Measurements from ENCODE around the gene NYNRIN. TPM values are rescaled to one million over a fixed set of nuclear protein-coding genes. Genes with fewer than 3 reads are reported as not detected.

The NYNRIN gene
- total and polyA plus RNA-seq, 2 of the 8 experiments (the other 6 are each of a cell fraction or from before 2014, with no cell fraction given): 15.2 to 18.3 TPM

DNA sequence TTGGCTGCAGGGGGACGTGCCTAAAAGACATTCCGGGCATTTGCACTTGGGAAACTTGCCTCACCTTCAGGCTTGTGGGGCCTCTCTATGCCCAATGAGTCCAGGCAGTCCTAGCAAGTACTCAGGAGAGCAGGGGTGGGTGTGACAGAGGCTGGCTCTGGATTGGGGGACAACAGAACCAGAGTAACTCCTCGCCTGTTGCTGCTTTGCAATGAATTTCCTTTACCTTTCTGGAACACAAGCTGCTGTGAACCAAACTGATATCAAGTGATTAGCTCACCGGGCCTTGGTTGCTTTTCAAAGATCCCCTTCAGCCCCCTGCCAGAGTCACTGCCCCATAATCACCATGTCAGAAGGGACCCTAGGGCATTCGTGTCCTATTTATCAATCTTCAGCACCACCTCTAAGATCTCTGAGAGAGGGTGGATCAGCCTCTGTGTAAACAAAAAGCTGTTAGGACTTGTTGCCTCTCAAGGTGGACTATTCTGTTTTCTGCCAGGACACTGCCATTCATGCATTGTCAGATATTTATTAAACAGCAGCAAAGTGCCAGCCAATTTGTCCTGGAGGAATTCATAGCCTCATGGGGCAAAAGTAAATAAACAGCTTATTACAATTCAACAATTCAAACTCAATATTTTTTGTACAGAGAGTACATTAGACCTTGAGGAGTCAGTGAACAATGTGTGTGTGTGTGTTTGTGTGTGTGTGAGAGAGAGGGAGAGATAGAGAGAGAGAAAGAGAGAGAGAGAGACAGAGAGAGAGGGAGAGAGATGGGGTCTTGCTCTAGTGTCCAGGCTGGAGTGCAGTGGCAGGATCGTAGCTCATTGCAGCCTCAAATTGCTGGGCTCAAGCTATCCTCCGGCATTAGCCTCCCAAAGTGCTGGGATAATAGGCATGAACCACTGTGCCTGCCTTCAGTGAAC is 19.6 kb upstream of the NYNRIN start (continued):
- no peak for TF ChIP-seq CTCF (IDR thresholded peaks at IDR 0.05; ENCODE audit: control extremely low read depth in 1 of 3, insufficient read depth in 1 of 3, low read depth in 1 of 3, low read length in 3 of 3)
- no peak for TF ChIP-seq ASH2L (IDR thresholded peaks at IDR 0.05; ENCODE audit: low read length)
- no peak for TF ChIP-seq GTF2F1 (IDR thresholded peaks at IDR 0.05; ENCODE audit: borderline replicate concordance, low read depth, low read length)
- no peak for TF ChIP-seq TCF12 (IDR thresholded peaks at IDR 0.05; ENCODE audit: low read depth, low read length)
- TF ChIP-seq KDM4A (IDR thresholded peaks at IDR 0.05; ENCODE audit: low read depth, low read length, severe bottlenecking): no peak
- no peak for TF ChIP-seq TAF7 (optimal IDR thresholded peaks at IDR 0.05; ENCODE audit: borderline replicate concordance, low read depth, low read length)
- no peak for TF ChIP-seq CEBPB (IDR thresholded peaks at IDR 0.05; ENCODE audit: low read depth, low read length)
- no peak for TF ChIP-seq FOSL1 (IDR thresholded peaks at IDR 0.05; ENCODE audit: insufficient read depth, low read depth, low read length)
- TF ChIP-seq, protein P1, sequence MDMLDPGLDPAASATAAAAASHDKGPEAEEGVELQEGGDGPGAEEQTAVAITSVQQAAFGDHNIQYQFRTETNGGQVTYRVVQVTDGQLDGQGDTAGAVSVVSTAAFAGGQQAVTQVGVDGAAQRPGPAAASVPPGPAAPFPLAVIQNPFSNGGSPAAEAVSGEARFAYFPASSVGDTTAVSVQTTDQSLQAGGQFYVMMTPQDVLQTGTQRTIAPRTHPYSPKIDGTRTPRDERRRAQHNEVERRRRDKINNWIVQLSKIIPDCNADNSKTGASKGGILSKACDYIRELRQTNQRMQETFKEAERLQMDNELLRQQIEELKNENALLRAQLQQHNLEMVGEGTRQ (IDR thresholded peaks at IDR 0.05; ENCODE audit: low read length): no peak
- no peak for TF ChIP-seq EGR1 (IDR thresholded peaks at IDR 0.05; ENCODE audit: borderline replicate concordance, low read depth, low read length)
- no peak for TF ChIP-seq JUN (IDR thresholded peaks at IDR 0.05; ENCODE audit: low read depth, low read length)

All from H1 (cell line).